HepG2 (cell line): ENCODE data around the gene PRDX2. TPM values are rescaled to one million over a fixed set of nuclear protein-coding genes. Genes with fewer than 3 reads are reported as not detected.

Source experiments
- BRD4 ChIP-seq: sonication (generic); formaldehyde crosslinking; IDR thresholded peaks from 2 replicates; pipeline ENCODE4 v1.4.0; 2020; ENCODE audit warnings: missing genetic modification reagents
- CCAR2 ChIP-seq: fragments of 200-400 bp; formaldehyde crosslinking; optimal IDR thresholded peaks from 2 replicates; pipeline ENCODE3; 2018; ENCODE audit warnings: low read depth, mild to moderate bottlenecking, low read length, moderate library complexity
- DMTF1 ChIP-seq: sonication (generic); formaldehyde crosslinking; IDR thresholded peaks from 2 replicates; pipeline ENCODE4 v1.4.0; 2020; ENCODE audit warnings: mild to moderate bottlenecking, missing genetic modification reagents
- FOXO1 ChIP-seq: sonication (generic); formaldehyde crosslinking; IDR thresholded peaks from 2 replicates; pipeline ENCODE4 v1.4.0; 2020; ENCODE audit warnings: missing genetic modification reagents
- GLMP ChIP-seq: sonication (generic); formaldehyde crosslinking; IDR thresholded peaks from 2 replicates; pipeline ENCODE4 v1.9.0; 2021; ENCODE audit warnings: missing genetic modification reagents, mild to moderate bottlenecking, borderline replicate concordance
- JUNB ChIP-seq: sonication (generic); formaldehyde crosslinking; IDR thresholded peaks from 2 replicates; pipeline ENCODE4 v1.8.0; 2022; ENCODE audit warnings: missing genetic modification reagents, mild to moderate bottlenecking, borderline replicate concordance
- LBX2 ChIP-seq: sonication (generic); formaldehyde crosslinking; IDR thresholded peaks from 2 replicates; pipeline ENCODE4 v1.5.0; 2020; ENCODE audit warnings: missing genetic modification reagents, mild to moderate bottlenecking, borderline replicate concordance
- MLX ChIP-seq: IDR thresholded peaks from 2 replicates; pipeline ENCODE4 v1.6.1; 2016
- SMAD9 ChIP-seq: sonication (generic); formaldehyde crosslinking; IDR thresholded peaks from 2 replicates; pipeline ENCODE4 v1.5.1; 2020; ENCODE audit warnings: mild to moderate bottlenecking, missing genetic modification reagents
- STAT6 ChIP-seq: sonication (generic); formaldehyde crosslinking; IDR thresholded peaks from 2 replicates; pipeline ENCODE4 v1.4.0; 2020; ENCODE audit warnings: missing genetic modification reagents, mild to moderate bottlenecking, borderline replicate concordance
- TGIF2 ChIP-seq: IDR thresholded peaks from 2 replicates; pipeline ENCODE4 v1.6.1; 2016; ENCODE audit warnings: control low read depth, missing compliant biosample characterization
- TSC22D2 ChIP-seq: sonication (generic); formaldehyde crosslinking; IDR thresholded peaks from 2 replicates; pipeline ENCODE4 v1.5.1; 2020; ENCODE audit warnings: missing genetic modification reagents, mild to moderate bottlenecking, borderline replicate concordance
- UBTF ChIP-seq: sonication (generic); formaldehyde crosslinking; IDR thresholded peaks from 2 replicates; pipeline ENCODE4 v1.4.0; 2020; ENCODE audit warnings: mild to moderate bottlenecking, missing genetic modification reagents
- ZNF382 ChIP-seq: sonication (generic); formaldehyde crosslinking; IDR thresholded peaks from 2 replicates; pipeline ENCODE4 v1.5.0; 2020; ENCODE audit warnings: missing genetic modification reagents, mild to moderate bottlenecking, borderline replicate concordance
- ZNF484 ChIP-seq: sonication (generic); formaldehyde crosslinking; IDR thresholded peaks from 2 replicates; pipeline ENCODE4 v1.5.1; 2020; ENCODE audit warnings: mild to moderate bottlenecking, low read depth, missing genetic modification reagents, borderline replicate concordance
- ZNF678 ChIP-seq: sonication (generic); formaldehyde crosslinking; IDR thresholded peaks from 2 replicates; pipeline ENCODE4 v1.4.0; 2020; ENCODE audit warnings: mild to moderate bottlenecking, missing genetic modification reagents
- ZNF749 ChIP-seq: sonication (generic); formaldehyde crosslinking; IDR thresholded peaks from 2 replicates; pipeline ENCODE4 v1.8.0; 2022; ENCODE audit warnings: mild to moderate bottlenecking, missing genetic modification reagents, moderate library complexity, borderline replicate concordance
- ZNF788 ChIP-seq: sonication (generic); formaldehyde crosslinking; IDR thresholded peaks from 2 replicates; pipeline ENCODE4 v1.5.0; 2020; ENCODE audit warnings: mild to moderate bottlenecking, missing genetic modification reagents, borderline replicate concordance
- ZSCAN31 ChIP-seq: sonication (generic); formaldehyde crosslinking; IDR thresholded peaks from 2 replicates; pipeline ENCODE4 v1.5.0; 2020; ENCODE audit warnings: low read depth, mild to moderate bottlenecking, missing genetic modification reagents
- polyA plus RNA-seq, 8 experiments: library from polyadenylated mRNA; depleted of rRNA in 3 of 8; stranded (reverse) in 7 of 8; unstranded in 1 of 8; fragments of >200 nt; fragmentation: Illumina TruSeq in 4 of 8; extraction: Trizol in 4 of 8; gene quantifications; 2 replicates each; pipeline versions ENCODE4 v1.2.1 to v1.2.3, GENCODE V29; 2011 to 2016; ENCODE audit warnings: low read depth in 4 of 8, missing spikeins in 1 of 8, mixed read lengths in 1 of 8; ENCODE audit not compliant: insufficient read depth in 1 of 8
- total RNA-seq, 5 experiments: library from RNA; depleted of rRNA; stranded (reverse); fragments of >200 nt; fragmentation: Illumina TruSeq; extraction: Trizol; gene quantifications; 2 replicates each; pipeline ENCODE4 v1.2.3, GENCODE V29; 2016; ENCODE audit warnings: low read depth in 1 of 5

The PRDX2 gene
- total and polyA plus RNA-seq, 2 of the 13 experiments (the other 11 are each of a cell fraction or from before 2014, with no cell fraction given): 218 to 381 TPM

- no peak for TF ChIP-seq ZNF788
- TF ChIP-seq DMTF1: no peak
- no peak for TF ChIP-seq JUNB (CRISPR knock-in tag)
- no peak for TF ChIP-seq LBX2 (CRISPR knock-in tag)
- no peak for TF ChIP-seq ZNF678 (CRISPR knock-in tag)
- TF ChIP-seq TGIF2 (CRISPR knock-in tag): no peak
- TF ChIP-seq ZSCAN31 (CRISPR knock-in tag): no peak
- TF ChIP-seq TSC22D2 (CRISPR knock-in tag): no peak
- no peak for TF ChIP-seq GLMP (CRISPR knock-in tag)
- no peak for TF ChIP-seq SMAD9 (CRISPR knock-in tag)
- no peak for TF ChIP-seq ZNF484 (CRISPR knock-in tag)
- no peak for TF ChIP-seq FOXO1 (CRISPR knock-in tag)
- no peak for TF ChIP-seq ZNF749 (CRISPR knock-in tag)
- no peak for TF ChIP-seq MLX (CRISPR knock-in tag)
- peak; percentile 43; the same call in 1 of the 2 replicates for TF ChIP-seq UBTF (CRISPR knock-in tag)
- TF ChIP-seq BRD4 (CRISPR knock-in tag): no peak
- TF ChIP-seq ZNF382: no peak
- TF ChIP-seq STAT6 (CRISPR knock-in tag): no peak
- no peak for TF ChIP-seq CCAR2
Measured at GRCh38 chr19:12778017-12778904, 23.3 kb downstream of the PRDX2 start (continued).
